LNCAP (cell line): ENCODE data around the gene HDAC9.

Experiments
- TF ChIP-seq, protein P1 (sequence below): fragments of 450-650 bp; IDR thresholded peaks from 2 replicates; pipeline ENCODE4 v1.5.1; 2017; ENCODE audit warnings: mild to moderate bottlenecking

The HDAC9 gene

GRCh38 chr7:18473119-18473518 lies 22.4 kb upstream of the HDAC9 start:
- TF ChIP-seq, protein P1, sequence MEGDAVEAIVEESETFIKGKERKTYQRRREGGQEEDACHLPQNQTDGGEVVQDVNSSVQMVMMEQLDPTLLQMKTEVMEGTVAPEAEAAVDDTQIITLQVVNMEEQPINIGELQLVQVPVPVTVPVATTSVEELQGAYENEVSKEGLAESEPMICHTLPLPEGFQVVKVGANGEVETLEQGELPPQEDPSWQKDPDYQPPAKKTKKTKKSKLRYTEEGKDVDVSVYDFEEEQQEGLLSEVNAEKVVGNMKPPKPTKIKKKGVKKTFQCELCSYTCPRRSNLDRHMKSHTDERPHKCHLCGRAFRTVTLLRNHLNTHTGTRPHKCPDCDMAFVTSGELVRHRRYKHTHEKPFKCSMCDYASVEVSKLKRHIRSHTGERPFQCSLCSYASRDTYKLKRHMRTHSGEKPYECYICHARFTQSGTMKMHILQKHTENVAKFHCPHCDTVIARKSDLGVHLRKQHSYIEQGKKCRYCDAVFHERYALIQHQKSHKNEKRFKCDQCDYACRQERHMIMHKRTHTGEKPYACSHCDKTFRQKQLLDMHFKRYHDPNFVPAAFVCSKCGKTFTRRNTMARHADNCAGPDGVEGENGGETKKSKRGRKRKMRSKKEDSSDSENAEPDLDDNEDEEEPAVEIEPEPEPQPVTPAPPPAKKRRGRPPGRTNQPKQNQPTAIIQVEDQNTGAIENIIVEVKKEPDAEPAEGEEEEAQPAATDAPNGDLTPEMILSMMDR = no peak

DNA sequence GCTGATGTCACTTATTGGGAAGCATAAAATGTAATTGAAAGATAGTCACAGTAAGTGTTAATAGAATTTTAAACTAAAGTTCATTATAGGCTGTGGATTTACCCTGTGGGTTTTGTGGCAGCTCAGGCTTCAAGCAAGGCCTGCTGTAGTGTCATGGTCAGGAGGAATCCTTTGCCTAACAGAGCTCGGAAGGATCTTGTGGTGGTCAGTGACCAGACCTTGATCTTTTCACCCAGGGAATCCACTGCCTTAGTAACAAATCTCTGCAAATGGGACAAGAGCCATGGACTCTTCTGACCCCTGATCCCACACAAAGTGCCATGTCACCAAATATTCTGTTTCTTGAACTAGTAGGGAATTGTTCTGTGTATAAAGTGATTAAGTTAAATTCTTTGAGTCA lies 20.6 kb upstream of the HDAC9 start:
- TF ChIP-seq, protein P1 = no peak

DNA sequence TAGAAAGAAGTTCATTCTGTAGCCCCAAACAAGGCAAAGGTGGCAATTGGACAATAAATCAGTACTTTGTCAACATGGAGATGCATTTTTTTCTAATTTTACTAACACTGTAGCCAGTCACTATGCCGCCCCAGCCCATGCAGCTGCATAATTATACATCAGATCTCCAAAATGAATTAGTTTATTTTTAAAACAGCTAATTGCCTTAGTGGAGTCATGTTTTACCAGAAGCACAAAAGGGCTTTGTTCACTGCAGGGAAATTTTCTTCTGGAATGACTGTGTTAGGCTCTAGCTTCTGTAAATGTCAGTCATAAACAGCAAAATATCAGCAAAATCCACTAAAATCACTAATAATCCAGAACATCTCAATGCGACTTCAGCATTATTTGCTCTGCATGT lies 20.1 kb upstream of the HDAC9 start:
- TF ChIP-seq, protein P1 = no peak

- TF ChIP-seq, protein P1 = no peak
Observed at GRCh38 chr7:18481776-18482175, 13.8 kb upstream of the HDAC9 start.

DNA sequence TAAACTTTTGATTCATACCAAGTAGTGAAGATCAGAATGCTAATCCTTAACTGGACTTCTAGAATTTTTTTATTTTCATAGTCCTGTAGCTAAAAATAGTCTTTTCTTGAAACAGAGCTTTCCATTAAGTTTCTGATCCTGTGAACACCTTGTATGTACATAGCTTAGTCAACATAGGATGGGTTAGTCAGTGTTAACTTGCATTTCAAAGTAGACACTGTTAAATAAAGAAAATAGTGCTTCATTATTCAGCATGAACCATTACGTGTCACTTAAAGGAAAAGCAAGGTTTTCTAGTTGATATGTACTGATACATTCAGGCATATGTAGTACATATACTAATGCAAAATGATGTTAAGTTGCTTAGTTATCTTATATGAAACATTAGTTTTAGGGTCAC lies 7.5 kb upstream of the HDAC9 start:
- TF ChIP-seq, protein P1 = no peak

- TF ChIP-seq, protein P1 = no peak
Observed at GRCh38 chr7:18489624-18490023, 5.9 kb upstream of the HDAC9 start.

GRCh38 chr7:18491871-18492270 lies 3.7 kb upstream of the HDAC9 start:
- TF ChIP-seq, protein P1 = no peak

DNA sequence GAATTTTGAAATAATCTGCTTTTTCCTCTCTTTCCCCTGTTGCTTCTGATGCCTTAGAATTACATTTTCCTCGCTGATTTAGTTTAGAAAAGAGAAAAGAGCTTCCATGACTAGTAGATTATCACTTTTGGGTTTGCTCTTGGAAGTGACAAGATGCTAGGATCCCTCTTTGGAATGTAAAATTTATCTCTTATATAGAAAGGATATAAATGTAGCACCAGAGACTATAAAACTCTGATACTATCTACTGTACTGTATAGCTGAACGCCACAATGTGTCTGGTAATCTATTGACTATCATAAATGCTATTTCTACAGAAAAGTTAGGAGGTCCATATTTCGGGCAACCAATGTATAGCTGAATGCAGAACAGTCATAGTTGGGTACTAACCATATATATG lies 1.1 kb upstream of the HDAC9 start:
- TF ChIP-seq, protein P1 = no peak
